Measurements from ENCODE around the gene TNFRSF13B. TPM values are rescaled to one million over a fixed set of nuclear protein-coding genes. Genes with fewer than 3 reads are reported as not detected.

Gene TNFRSF13B
- total RNA-seq, 1 donor = not detected

- TF ChIP-seq, protein P1, sequence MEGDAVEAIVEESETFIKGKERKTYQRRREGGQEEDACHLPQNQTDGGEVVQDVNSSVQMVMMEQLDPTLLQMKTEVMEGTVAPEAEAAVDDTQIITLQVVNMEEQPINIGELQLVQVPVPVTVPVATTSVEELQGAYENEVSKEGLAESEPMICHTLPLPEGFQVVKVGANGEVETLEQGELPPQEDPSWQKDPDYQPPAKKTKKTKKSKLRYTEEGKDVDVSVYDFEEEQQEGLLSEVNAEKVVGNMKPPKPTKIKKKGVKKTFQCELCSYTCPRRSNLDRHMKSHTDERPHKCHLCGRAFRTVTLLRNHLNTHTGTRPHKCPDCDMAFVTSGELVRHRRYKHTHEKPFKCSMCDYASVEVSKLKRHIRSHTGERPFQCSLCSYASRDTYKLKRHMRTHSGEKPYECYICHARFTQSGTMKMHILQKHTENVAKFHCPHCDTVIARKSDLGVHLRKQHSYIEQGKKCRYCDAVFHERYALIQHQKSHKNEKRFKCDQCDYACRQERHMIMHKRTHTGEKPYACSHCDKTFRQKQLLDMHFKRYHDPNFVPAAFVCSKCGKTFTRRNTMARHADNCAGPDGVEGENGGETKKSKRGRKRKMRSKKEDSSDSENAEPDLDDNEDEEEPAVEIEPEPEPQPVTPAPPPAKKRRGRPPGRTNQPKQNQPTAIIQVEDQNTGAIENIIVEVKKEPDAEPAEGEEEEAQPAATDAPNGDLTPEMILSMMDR (IDR thresholded peaks at IDR 0.05; ENCODE audit: insufficient read depth, low read depth, low read length) = no peak
- H3K4me3 ChIP-seq (ENCODE audit: low read depth, low read length) = no peak overlapping the region
- DNase-seq (ENCODE audit: low read depth) = no peak
Observed at GRCh38 chr17:16937431-16937830, 34.5 kb downstream of the TNFRSF13B start.

DNA sequence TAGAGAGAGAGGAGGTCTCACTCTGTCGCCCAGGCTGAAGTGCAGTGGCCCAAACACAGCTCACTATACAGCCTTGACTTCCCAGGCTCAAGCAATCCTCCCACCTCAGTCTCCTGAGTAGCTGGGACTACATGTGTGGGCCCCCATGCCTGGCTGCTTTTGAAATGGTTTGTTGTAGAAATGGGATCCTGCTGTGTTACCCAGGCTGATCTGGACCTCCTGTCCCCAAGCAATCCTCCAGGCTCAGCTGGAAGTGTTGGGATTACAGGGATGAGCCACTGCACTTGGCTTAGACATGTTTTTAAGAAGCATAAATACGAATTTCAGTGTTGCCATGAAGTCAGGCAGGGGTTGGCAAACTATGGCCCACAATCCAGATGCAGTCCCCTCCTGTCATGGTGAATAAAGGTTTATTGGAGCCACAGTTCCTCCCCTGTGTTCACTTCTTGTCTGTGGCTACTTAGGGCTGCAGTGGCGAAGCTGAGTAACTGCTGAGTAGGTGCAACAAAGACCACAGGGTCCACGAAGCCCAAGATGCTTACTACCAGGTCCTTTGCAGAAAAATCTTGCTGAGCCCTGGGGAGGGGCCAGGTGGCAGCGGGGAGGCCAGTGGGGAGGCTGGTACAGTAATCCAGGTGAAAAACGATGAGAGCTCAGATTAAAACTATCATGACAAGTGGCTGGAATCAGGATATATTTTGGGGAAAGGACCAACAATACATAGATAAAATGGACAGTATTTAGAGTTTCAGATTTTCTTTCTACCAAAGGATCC lies 35.2 kb downstream of the TNFRSF13B start:
- no peak overlapping the region for H3K4me3 ChIP-seq (ENCODE audit: low read depth, low read length)
- no peak for DNase-seq (ENCODE audit: low read depth)
- TF ChIP-seq, protein P1 (IDR thresholded peaks at IDR 0.05; ENCODE audit: insufficient read depth, low read depth, low read length) = no peak

DNA sequence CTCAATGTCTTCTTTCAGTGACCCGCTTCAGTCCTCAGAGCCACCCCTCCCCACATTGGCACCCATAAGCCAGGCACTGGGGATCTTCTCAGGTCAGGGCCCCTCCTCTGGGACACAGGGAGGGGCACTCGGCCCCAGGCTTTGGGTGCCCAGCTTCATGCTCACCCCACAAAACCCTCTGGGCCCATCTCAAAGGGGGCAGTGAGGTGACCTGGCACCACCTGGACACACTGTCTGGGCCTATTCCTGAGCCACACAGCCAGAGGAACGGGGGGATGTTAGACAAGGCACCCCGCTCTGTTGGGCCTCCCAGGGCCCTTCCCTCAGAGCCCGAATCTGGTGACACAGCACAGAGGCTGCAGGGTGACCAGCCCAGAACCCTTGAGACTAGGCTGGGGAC lies 36.1 kb downstream of the TNFRSF13B start:
- DNase-seq (ENCODE audit: low read depth) = no peak
- TF ChIP-seq, protein P1 (IDR thresholded peaks at IDR 0.05; ENCODE audit: insufficient read depth, low read depth, low read length) = no peak
- H3K4me3 ChIP-seq (ENCODE audit: low read depth, low read length) = no peak overlapping the region

- no peak overlapping the region for H3K4me3 ChIP-seq (ENCODE audit: low read depth, low read length)
- no peak for DNase-seq (ENCODE audit: low read depth)
- TF ChIP-seq, protein P1 (IDR thresholded peaks at IDR 0.05; ENCODE audit: insufficient read depth, low read depth, low read length) = no peak
Observed at GRCh38 chr17:16935241-16935663, 36.7 kb downstream of the TNFRSF13B start.

GRCh38 chr17:16934836-16935235 lies 37.1 kb downstream of the TNFRSF13B start:
- H3K4me3 ChIP-seq (ENCODE audit: low read depth, low read length) = no peak overlapping the region
- DNase-seq (ENCODE audit: low read depth) = no peak
- TF ChIP-seq, protein P1 (IDR thresholded peaks at IDR 0.05; ENCODE audit: insufficient read depth, low read depth, low read length) = no peak

GRCh38 chr17:16934133-16934795 lies 37.7 kb downstream of the TNFRSF13B start:
- no peak overlapping the region for H3K4me3 ChIP-seq (ENCODE audit: low read depth, low read length)
- TF ChIP-seq, protein P1 (IDR thresholded peaks at IDR 0.05; ENCODE audit: insufficient read depth, low read depth, low read length) = no peak
- no peak for DNase-seq (ENCODE audit: low read depth)

Data from fibroblast of villous mesenchyme (primary cell).